Liver (tissue), 3 donors: ENCODE data around the gene SORCS2.

ENCODE experiments used
- GABPA ChIP-seq, 2 donors: IDR thresholded peaks in 1 of 2; conservative IDR thresholded peaks in 1 of 2; 2 replicates each; pipeline ENCODE4 v1.6.1; 2016; ENCODE audit warnings: antibody characterized with exemption in 2 of 2, mild to moderate bottlenecking in 1 of 2, moderate library complexity in 1 of 2
- HNF4G ChIP-seq: IDR thresholded peaks from 2 replicates; pipeline ENCODE4 v1.6.1; 2016; ENCODE audit warnings: antibody characterized with exemption
- JUND ChIP-seq, 2 donors: IDR thresholded peaks; 2 replicates each; pipeline ENCODE4 v1.6.1; 2016; ENCODE audit warnings: antibody characterized with exemption in 2 of 2
- RAD21 ChIP-seq, 2 donors: IDR thresholded peaks; 2 replicates each; pipeline ENCODE4 v1.6.1; 2016; ENCODE audit warnings: antibody characterized with exemption in 2 of 2, mild to moderate bottlenecking in 2 of 2
- SP1 ChIP-seq: IDR thresholded peaks from 2 replicates; pipeline ENCODE4 v1.6.1; 2018; ENCODE audit warnings: antibody characterized with exemption, mild to moderate bottlenecking
- TAF1 ChIP-seq: conservative IDR thresholded peaks from 2 replicates; pipeline ENCODE4 v1.6.1; 2016; ENCODE audit warnings: antibody characterized with exemption, mild to moderate bottlenecking
- TF ChIP-seq, protein P1 (sequence below): fragments of 150-350 bp; IDR thresholded peaks from 2 replicates; pipeline ENCODE4 v1.5.1; 2017; ENCODE audit warnings: improper control_type of control experiment, low read depth, low read length; ENCODE audit not compliant: missing input control
- TF ChIP-seq, protein P2 (sequence below): IDR thresholded peaks from 2 replicates; pipeline ENCODE4 v1.6.1; 2016; ENCODE audit warnings: antibody characterized with exemption
- TF ChIP-seq, protein P3 (sequence below): IDR thresholded peaks from 2 replicates; pipeline ENCODE4 v1.6.1; 2016; ENCODE audit warnings: antibody characterized with exemption, mild to moderate bottlenecking
- TF ChIP-seq, protein P4 (sequence below): IDR thresholded peaks from 2 replicates; pipeline ENCODE4 v1.6.1; 2016; ENCODE audit warnings: antibody characterized with exemption
- donor health status: healthy.
- donor health status: healthy.

DNA sequence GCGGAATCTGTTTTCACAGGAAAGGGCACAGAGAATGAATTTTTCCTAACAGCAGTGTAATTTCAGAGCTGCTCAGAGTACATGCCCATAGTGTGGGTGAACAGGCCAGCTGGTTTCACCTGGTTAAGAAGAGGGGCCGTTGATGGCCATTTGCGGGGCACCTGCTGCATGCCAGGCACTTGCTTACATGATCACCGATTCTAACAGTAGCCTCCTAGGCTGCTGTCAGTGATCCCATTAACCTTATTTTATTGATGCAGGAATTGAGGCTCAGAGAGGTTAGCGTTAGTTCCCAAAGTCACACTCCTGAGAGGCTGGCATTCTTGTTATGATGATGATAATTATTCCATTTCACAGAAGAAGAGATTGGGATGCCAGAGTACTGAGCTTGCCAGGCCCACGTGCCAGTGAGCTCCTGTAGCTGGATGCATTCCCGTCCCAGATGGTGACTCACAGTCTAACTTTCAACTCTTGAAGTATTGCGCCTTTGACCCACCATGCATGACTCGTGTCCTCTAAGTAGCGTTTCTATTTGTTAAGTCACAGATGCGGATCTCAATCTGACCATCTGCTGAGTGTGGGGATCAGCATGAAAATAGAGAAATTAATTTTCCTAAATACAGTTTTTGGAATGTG, 165.9 kb downstream of the SORCS2 start:
- TF ChIP-seq RAD21 (IDR thresholded peaks at IDR 0.05) (no peak), HNF4G (no peak), TAF1 (no peak), JUND (IDR thresholded peaks at IDR 0.05) (no peak), GABPA (IDR thresholded peaks at IDR 0.05 in 1 of 2, conservative IDR thresholded peaks at IDR 0.05 in 1 of 2) (no peak), SP1 (no peak)
- TF ChIP-seq, protein P1, sequence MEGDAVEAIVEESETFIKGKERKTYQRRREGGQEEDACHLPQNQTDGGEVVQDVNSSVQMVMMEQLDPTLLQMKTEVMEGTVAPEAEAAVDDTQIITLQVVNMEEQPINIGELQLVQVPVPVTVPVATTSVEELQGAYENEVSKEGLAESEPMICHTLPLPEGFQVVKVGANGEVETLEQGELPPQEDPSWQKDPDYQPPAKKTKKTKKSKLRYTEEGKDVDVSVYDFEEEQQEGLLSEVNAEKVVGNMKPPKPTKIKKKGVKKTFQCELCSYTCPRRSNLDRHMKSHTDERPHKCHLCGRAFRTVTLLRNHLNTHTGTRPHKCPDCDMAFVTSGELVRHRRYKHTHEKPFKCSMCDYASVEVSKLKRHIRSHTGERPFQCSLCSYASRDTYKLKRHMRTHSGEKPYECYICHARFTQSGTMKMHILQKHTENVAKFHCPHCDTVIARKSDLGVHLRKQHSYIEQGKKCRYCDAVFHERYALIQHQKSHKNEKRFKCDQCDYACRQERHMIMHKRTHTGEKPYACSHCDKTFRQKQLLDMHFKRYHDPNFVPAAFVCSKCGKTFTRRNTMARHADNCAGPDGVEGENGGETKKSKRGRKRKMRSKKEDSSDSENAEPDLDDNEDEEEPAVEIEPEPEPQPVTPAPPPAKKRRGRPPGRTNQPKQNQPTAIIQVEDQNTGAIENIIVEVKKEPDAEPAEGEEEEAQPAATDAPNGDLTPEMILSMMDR = no peak
- TF ChIP-seq, protein P2, sequence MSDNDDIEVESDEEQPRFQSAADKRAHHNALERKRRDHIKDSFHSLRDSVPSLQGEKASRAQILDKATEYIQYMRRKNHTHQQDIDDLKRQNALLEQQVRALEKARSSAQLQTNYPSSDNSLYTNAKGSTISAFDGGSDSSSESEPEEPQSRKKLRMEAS = no peak
- TF ChIP-seq, protein P3, sequence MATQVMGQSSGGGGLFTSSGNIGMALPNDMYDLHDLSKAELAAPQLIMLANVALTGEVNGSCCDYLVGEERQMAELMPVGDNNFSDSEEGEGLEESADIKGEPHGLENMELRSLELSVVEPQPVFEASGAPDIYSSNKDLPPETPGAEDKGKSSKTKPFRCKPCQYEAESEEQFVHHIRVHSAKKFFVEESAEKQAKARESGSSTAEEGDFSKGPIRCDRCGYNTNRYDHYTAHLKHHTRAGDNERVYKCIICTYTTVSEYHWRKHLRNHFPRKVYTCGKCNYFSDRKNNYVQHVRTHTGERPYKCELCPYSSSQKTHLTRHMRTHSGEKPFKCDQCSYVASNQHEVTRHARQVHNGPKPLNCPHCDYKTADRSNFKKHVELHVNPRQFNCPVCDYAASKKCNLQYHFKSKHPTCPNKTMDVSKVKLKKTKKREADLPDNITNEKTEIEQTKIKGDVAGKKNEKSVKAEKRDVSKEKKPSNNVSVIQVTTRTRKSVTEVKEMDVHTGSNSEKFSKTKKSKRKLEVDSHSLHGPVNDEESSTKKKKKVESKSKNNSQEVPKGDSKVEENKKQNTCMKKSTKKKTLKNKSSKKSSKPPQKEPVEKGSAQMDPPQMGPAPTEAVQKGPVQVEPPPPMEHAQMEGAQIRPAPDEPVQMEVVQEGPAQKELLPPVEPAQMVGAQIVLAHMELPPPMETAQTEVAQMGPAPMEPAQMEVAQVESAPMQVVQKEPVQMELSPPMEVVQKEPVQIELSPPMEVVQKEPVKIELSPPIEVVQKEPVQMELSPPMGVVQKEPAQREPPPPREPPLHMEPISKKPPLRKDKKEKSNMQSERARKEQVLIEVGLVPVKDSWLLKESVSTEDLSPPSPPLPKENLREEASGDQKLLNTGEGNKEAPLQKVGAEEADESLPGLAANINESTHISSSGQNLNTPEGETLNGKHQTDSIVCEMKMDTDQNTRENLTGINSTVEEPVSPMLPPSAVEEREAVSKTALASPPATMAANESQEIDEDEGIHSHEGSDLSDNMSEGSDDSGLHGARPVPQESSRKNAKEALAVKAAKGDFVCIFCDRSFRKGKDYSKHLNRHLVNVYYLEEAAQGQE = no peak
- TF ChIP-seq, protein P4, sequence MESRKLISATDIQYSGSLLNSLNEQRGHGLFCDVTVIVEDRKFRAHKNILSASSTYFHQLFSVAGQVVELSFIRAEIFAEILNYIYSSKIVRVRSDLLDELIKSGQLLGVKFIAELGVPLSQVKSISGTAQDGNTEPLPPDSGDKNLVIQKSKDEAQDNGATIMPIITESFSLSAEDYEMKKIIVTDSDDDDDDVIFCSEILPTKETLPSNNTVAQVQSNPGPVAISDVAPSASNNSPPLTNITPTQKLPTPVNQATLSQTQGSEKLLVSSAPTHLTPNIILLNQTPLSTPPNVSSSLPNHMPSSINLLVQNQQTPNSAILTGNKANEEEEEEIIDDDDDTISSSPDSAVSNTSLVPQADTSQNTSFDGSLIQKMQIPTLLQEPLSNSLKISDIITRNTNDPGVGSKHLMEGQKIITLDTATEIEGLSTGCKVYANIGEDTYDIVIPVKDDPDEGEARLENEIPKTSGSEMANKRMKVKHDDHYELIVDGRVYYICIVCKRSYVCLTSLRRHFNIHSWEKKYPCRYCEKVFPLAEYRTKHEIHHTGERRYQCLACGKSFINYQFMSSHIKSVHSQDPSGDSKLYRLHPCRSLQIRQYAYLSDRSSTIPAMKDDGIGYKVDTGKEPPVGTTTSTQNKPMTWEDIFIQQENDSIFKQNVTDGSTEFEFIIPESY = no peak
